ENCODE data around the gene ACCS.

DNA sequence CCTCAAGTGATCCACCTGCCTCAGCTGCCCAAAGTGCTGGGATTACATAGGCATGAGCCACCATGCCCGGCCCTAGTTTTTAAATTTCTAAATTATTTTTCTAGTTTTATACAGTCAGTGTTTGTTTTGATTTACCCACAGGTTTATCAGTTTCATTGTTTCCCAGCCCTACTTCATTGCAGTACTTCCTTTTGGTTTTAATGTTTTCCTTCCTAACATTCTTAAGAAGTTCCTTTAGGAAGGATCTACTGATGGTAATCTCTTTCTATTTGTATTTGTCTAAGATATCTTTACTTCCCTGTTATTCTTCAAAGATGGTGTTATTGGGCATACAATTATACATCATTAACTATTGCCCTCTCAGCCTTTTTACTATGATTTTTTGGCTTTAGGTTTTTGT, 24.5 kb downstream of the ACCS start:
- TF ChIP-seq, protein P1, sequence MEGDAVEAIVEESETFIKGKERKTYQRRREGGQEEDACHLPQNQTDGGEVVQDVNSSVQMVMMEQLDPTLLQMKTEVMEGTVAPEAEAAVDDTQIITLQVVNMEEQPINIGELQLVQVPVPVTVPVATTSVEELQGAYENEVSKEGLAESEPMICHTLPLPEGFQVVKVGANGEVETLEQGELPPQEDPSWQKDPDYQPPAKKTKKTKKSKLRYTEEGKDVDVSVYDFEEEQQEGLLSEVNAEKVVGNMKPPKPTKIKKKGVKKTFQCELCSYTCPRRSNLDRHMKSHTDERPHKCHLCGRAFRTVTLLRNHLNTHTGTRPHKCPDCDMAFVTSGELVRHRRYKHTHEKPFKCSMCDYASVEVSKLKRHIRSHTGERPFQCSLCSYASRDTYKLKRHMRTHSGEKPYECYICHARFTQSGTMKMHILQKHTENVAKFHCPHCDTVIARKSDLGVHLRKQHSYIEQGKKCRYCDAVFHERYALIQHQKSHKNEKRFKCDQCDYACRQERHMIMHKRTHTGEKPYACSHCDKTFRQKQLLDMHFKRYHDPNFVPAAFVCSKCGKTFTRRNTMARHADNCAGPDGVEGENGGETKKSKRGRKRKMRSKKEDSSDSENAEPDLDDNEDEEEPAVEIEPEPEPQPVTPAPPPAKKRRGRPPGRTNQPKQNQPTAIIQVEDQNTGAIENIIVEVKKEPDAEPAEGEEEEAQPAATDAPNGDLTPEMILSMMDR (IDR thresholded peaks at IDR 0.05; ENCODE audit: extremely low read depth in 1 of 2, insufficient read depth in 1 of 2, low read depth in 1 of 2, low read length in 2 of 2), result no peak
- TF ChIP-seq POLR2AphosphoS5 (IDR thresholded peaks at IDR 0.05; ENCODE audit: insufficient read depth, low read depth, low read length), result peak; percentile 46
